ENCODE results near the gene CCNY. TPM values are rescaled to one million over a fixed set of nuclear protein-coding genes. Genes with fewer than 3 reads are reported as not detected.

CCNY gene
- total RNA-seq, 2 donors from 2014 or later, result 31.6 to 54.0 TPM

DNA sequence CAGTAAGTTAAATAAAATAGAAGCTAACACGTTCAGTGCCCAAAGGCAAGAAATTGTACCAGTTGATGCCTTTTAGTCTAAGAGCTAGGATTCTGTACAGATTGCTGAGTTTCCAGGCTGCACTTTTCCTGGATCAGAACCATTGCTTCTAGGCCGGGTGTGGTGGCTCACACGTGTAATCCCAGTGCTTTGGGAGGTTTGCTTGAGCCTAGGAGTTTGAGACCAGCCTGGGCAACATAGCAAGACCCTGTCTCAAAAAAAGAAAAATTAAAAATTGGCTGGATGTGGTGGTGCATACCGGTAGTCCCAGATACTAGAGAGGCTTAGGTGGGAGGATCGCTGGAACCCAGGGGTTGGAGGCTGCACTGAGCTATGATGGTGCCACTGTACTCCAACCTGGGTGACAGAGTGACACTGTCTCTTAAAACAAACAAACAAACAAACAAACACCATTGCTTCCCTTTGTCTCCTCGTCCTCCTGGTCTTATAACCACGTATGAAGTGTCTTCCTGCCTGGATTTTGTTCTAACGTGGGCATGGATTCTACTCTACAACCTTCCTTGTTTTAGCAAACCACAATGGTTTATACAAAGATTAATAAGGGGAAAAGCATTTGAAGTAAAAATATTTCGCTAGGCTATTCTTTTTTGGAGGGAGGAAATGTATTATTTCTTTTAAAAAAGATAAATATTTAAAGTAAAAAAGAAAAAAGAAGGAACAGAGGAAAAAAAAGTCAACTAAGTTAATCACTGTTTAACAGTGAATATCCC lies 9.7 kb upstream of the CCNY start:
- H3K27me3 ChIP-seq (replicated peaks; ENCODE audit: insufficient read depth), result no peaks in the 10 kb centered on the region
- H3K9me3 ChIP-seq, result no peaks in the 10 kb centered on the region
- intact Hi-C loops (cut with DNase I), result no loop called here
- no peak overlapping the region for H3K27ac ChIP-seq
- DNase-seq (ENCODE audit: low spot score), result no peak
- WGBS, result 86% methylated on average over 9 of the region's 9 CpGs
- no peaks in the 10 kb centered on the region for H3K36me3 ChIP-seq
- H3K4me1 ChIP-seq (replicated peaks), result no peaks in the 10 kb centered on the region
- TF ChIP-seq POLR2A (IDR thresholded peaks at IDR 0.05), result no peak
- no peak for TF ChIP-seq CTCF (IDR thresholded peaks at IDR 0.05)
- no peak for TF ChIP-seq POLR2AphosphoS5 (IDR thresholded peaks at IDR 0.05)
- H3K4me3 ChIP-seq, result no peak overlapping the region

DNA sequence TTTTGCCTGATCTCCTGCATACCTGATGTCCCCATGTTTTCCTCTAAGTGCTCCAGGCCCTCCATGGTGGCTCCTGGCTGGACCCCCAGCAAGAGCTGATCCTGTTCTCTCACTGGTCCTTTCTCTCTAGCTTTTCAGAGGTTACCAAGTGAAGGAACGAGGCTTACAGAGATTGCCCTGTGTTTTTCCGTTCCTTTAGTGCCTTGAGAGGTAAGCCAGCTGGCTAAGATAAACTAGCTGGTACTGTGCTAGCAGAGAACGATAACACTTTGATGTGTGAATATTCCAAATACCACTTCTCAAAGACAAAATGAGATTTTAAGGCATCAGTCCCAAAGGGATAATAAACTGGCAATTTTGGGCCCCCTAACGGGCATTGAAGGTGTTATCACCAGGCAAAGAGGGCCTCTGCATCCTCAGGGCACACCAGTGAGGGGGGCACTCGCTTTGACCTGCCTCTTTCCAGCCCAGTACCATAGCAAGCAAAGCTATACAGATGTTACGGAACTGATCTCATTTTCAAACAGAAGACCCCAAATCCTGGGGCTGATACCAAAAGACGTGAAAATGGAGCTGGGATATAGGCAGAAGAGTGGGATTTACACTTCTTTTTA lies 8.4 kb upstream of the CCNY start:
- intact Hi-C loops (cut with DNase I), result no loop called here
- H3K4me1 ChIP-seq (replicated peaks), result no peaks in the 10 kb centered on the region

GRCh38 chr10:35328404-35329037 lies 7.8 kb upstream of the CCNY start:
- H3K27ac ChIP-seq, result no peak overlapping the region
- H3K4me1 ChIP-seq (replicated peaks), result no peaks in the 10 kb centered on the region
- intact Hi-C loops (cut with DNase I), result no loop called here

More for the DNA sequence above, 8.4 kb upstream of the CCNY start:
- Histone ChIP-seq H3K4me3 (no peak overlapping the region), H3K36me3 (no peaks in the 10 kb centered on the region), H3K27me3 (replicated peaks; ENCODE audit: insufficient read depth) (no peaks in the 10 kb centered on the region), H3K9me3 (no peaks in the 10 kb centered on the region), H3K27ac (no peak overlapping the region)
- 75% methylated on average over 7 of the region's 7 CpGs for WGBS
- TF ChIP-seq CTCF (IDR thresholded peaks at IDR 0.05) (no peak), POLR2A (IDR thresholded peaks at IDR 0.05) (no peak), POLR2AphosphoS5 (IDR thresholded peaks at IDR 0.05) (no peak)
- no peak for DNase-seq (ENCODE audit: low spot score)

GRCh38 chr10:35329520-35329919 lies 6.8 kb upstream of the CCNY start:
- Histone ChIP-seq H3K4me1 (replicated peaks) (no peaks in the 10 kb centered on the region), H3K27me3 (replicated peaks; ENCODE audit: insufficient read depth) (no peaks in the 10 kb centered on the region), H3K4me3 (no peak overlapping the region), H3K36me3 (no peaks in the 10 kb centered on the region), H3K27ac (no peak overlapping the region), H3K9me3 (no peaks in the 10 kb centered on the region)
- intact Hi-C loops (cut with DNase I), result no loop called here
- DNase-seq (ENCODE audit: low spot score), result no peak
- no peak for TF ChIP-seq POLR2AphosphoS5 (IDR thresholded peaks at IDR 0.05)
- TF ChIP-seq CTCF (IDR thresholded peaks at IDR 0.05), result no peak
- no peak for TF ChIP-seq POLR2A (IDR thresholded peaks at IDR 0.05)
- 44% methylated on average over 4 of the region's 4 CpGs for WGBS

More at GRCh38 chr10:35328404-35329037, 7.8 kb upstream of the CCNY start:
- WGBS, result 57% methylated on average over 2 of the region's 2 CpGs
- TF ChIP-seq POLR2A (IDR thresholded peaks at IDR 0.05), result no peak
- TF ChIP-seq CTCF (IDR thresholded peaks at IDR 0.05), result no peak
- no peak for TF ChIP-seq POLR2AphosphoS5 (IDR thresholded peaks at IDR 0.05)
- no peaks in the 10 kb centered on the region for H3K9me3 ChIP-seq
- no peak overlapping the region for H3K4me3 ChIP-seq
- no peak for DNase-seq (ENCODE audit: low spot score)
- H3K36me3 ChIP-seq, result no peaks in the 10 kb centered on the region
- no peaks in the 10 kb centered on the region for H3K27me3 ChIP-seq (replicated peaks; ENCODE audit: insufficient read depth)

Data from prostate gland (tissue), 2 donors.